ENCODE results near the gene IRF5.
"Not testable (repeated sequence)": the region's sequence is repeated elsewhere in the genome, so short reads cannot be mapped to it uniquely, and the experiment has no call there.

The IRF5 gene

DNA sequence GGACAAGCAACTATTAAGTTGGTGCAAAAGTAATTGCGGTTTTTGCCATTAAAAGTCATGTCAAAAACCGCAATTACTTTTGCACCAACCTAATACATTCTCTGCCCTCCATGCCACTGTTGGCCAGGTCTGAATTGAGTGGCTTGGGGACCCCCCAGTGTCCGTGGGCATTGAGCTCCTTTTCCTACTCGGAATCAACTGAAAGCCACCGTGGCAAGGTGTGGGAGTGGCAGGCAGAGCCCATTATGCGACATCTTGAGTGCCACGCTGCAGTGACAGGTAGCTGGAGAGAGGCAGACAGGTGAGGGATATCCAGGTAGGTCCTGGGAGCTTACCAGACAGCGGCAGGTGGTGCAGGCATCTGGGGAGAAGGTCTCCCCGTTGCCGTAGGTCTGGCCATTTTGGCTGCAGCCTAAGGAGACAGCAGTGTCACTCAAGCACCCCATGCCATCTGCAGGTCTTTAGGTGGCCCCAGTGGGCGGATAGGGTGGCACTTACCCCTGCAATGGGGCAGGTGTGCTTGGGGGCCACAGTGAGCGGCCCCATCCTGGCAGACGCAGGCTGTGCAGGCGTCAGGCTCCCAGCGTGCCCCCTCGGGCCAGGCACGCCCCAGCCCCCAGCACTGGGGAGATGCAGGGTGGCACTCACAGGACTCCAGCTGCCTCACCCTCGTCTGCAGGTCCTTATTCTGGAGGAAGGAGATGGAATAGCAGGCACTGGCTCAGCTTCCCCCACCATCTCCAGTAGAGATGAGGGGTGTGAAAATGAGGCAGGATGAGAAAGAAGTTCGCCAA is 30.8 kb upstream of the IRF5 start:
- no peak for DNase-seq (ENCODE audit: low read depth)

DNA sequence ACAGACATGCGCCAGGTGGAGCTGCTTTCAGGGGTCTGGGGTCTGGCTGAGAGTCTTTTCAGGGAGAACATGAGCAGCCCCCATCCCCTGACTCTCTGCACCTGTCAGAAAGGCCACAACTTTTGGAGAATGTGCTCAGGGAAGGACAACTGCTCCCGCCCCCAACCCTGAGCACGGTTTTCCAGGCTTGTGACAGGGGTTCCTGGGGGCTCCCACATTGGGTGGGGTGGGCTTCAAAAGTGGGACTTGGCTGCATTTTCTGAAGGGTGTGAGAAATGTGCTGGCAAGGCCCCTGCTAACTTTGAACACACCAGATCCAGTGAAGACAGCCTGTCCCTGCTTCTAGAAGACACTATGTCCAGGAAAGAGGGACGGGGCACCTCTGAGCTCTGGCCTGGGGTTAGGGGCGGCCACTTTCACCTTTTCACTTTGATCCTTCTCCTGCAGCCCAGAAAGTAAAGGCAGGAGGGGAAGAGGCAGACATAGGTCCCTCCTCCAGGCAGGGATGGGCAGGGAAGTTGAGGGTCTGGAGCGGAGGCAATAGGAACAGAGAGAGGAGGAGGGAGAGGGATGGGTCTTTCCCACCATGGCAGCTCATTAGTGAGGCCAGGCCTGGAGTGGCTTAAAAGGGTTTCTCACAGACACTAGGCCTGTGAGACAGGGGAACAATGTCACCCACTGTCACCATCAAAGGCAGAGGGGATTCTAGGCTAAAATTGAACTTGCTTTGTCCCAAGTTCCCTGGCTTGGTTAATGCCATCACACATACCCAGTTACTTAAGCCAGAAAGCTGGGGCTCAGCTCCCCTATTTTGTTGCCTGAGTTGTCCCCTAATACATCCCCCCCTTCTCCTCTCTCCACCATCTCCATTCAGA is 28.7 kb upstream of the IRF5 start:
- no peak for DNase-seq (ENCODE audit: low read depth)

DNA sequence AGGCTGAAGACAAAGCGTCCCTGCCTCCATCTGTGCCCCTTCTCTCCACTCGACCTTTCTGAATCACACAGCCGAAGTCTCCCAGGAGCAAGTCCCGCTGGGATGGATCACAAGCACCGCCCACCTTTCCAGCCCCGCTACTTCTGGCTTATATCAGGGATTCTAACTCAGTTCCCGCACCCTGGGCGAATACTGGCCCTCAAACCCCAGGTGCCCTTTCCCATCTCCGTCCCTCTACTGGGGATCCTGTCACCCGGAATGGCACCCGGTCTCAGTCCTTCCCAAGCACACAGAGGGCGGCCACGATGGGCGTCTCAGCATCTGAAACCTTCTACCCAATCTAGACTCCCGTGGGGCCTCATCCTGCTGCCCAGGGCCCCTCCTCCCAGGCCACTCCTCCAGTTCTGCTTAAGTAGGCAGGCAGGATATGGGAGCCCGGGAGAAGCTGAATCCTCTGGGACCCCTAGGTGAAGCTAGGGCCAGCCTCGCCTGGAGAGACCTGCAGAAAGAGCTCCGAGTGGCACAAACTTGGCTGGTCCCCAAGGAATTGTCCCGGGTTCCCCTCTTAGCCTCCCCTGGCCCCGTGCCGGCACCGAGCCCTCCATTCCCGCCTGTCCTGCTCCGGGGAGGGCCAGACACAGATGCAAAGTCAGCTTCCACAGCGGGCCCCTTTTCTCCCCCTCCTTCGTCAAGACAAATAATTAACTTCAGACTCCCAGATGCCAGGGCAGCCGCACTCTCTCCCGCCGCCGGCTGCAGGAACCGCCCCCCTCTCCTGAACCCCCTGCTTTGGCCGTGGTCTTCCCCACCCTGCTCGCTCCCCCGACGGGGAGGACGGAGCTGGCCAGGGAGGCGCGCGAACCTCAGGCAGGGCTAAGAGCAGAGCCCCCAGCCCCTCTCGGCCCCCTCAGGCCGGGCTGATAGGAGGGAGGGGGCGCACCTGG is 27.8 kb upstream of the IRF5 start:
- peak; percentile 16 for DNase-seq (ENCODE audit: low read depth)

DNA sequence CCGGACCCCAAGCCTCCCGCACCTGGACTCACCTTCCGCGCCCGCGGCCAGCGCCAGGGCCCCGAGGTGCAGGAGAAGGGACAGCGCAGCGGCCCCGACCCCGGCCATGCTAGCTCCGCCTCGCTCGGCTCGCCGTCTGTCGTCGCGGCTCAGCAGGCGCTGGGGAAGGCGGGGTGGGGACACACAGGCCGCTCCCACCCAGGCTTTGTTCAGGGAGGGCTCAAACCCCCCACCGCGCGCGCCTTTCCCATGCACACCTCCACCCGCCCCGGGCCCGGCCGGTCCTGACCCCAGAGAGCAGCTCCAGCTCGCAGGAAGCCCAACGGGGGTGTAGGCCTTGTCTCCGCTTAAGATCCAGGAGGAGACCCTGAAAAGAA is 27.2 kb upstream of the IRF5 start, which contains the start of gene KCP:
Gene KCP, minus strand, starts transcription at position 141 of the 377 bp plus-strand sequence. Its CDS starts 33 bp downstream, at position 108.
- DNase-seq (ENCODE audit: low read depth), result no peak

DNA sequence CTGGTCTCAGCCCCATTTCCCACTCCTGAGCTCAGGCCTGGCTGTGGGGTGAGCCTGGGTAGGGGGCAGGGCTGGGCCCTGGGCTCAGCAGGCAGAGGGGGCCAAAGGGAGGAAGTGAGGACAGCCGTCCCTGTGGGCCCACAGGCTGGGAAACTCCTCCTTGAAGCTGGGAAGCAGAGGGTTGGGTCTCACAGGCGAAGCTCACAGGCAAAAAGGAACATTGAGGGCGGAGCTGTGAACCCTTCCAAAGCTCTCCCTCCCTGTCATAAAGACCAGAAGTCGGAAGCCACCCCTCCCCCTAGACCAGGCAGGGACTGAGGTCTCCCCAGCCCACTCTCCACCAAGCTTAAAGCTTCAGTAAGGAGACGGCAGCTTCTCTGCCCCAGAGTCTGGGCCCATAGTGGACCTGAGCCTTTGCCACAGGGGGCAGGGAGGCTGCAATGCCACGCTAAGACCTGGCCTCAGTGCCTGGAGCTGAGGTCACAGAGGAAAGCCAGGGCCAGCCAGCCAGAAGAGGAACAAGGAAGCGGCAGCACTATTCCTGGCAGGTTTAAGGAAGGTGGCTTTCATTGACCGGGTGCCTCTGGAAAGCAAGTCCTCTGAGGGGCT is 26.2 kb upstream of the IRF5 start:
- DNase-seq (ENCODE audit: low read depth), result no peak

DNA sequence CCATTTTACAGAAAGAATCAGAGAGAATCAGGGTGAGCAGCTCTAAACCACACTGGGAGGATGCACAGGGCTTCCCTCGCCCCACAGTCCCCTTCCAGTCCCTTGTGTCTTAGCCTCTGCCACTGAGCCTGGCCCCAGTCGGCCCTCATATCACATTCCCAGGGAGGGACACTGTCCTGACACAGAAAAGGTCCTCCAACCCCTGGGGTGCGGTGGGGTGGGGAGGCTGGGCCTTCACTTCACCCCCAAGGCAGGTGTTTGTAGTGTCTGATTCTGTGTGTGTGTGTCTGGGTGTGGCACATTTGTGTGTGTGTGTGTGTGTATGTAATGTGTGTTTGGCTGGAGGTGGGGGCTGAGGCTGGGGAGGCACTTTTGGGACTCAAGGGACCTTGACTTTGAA is 25.4 kb upstream of the IRF5 start:
- DNase-seq (ENCODE audit: low read depth), result no peak

DNA sequence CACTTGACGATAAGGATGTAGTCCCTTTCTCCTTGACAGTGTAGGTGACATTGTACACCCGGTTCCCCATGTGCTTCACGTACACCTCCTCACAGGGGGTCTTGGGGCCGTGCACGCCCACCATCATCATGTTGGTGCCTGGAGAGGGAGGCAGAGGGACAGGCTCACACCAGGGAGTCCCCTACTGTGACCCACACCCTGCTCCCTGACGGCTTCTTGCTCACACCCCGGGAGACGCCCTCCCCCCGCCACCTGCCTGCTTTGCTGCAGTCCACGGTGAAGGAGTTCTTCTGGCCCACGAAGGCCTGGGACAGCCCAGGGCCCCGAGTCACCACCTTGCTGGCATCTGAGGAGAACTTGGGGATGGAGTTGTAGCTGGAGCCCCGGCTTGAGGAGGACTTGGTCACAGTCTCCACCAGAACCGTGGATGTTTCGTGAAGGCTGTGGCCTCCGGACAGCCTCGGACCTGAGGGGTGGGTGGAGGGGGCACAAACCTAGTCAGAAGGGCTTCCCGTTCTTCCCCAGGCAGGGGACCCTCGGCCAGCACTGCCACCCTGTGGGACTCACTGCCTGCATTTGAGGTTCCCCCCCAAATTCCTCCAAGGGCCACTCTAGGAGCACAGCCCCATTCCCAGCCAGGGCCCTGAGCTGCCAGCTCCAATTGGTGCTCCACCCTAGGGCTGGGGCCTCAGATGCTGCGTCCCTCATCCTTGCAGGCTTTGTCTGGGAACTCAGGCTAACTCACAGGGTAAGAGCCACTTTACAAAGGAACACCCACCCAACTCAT is 24.8 kb upstream of the IRF5 start:
- not testable (repeated sequence) for DNase-seq (ENCODE audit: low read depth)

DNA sequence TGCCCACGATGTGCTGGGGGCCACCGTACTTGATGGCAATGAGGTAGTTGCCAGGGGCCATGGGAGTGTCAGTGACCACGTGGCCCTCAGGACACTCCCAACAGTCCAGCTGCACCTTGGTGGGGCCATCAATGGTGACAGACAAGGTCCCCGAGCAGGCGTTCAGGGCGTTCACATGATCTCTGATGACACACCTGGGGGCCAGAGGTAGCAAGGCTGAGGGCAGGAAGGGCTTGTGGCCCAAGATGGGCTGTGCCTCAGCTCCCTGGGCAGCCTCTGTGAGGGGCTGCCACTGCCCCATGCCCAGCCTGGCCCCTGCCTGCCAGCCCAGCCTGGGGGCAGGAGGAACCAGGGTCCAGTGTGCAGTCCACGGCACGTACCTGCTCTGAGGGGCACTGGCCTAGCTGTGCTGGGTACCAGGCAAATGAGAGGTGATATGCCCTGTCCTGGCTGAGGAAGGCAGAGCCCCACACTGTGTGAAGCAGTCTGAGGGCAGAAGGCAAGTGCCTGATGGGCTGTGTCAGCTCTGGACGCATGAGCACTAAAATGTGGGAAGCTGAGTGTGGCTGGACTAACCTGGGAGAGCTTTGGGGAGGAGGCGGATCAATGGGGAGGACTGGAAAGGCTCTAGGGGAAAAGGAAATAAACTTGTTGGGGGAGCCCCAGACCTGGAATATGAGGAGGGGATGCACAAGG is 23.7 kb upstream of the IRF5 start:
- DNase-seq (ENCODE audit: low read depth), result no peak

DNA sequence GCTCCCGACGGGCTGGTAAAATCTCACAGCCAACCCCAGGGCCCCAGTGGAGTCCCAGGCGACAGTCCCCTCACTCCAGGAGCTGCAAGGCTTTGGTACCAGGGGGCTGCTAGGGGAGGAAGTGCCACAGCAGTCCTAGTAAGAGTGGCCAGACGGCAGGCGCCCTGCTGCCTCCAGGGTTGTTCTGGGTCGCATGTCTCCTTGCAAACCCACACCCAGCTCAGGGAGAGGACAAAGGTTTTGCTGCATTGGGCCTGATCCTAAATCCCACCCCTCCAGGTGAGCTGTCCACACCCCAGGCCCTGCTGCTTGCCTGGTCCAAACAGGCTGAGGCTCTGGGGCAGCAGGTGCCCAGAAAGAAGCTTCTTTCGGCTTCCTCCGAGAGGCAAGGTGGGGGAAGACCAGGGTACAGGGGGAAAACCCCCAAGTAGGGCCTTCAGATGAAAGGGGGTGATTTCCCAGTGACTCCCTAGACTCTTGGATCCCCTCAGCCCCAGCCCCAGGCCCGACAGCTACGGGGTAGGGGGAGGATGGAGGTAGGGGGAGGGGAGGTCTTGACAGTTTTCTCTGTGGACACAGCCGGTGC is 23.1 kb upstream of the IRF5 start:
- no peak for DNase-seq (ENCODE audit: low read depth)

DNA sequence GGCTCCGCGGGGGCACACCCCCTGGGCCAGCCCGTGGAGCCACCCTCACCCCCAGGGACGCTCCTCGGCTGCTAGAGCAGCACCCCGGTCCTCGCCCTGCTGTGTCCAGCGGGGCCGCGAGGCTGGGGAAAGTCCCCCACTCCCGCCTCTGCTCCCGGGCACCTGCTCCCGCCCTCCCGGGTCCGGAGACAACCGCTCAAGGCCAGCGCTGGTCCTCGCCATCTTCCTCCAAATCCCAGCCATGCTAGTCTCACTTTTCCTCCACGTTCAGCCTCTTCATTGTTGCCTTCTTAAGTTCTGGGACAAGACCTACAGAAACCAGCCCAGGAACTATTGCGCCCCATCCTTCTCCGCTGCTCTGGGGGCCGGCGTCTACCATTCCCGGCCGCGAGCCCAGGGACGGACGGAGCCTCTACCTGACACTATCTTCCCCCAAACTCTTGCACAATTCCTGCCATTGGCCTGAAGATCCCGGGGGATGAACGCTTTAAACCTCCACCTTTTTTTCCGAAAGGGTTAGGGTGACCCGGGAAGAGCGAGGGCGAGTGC is 22.4 kb upstream of the IRF5 start:
- no peak for DNase-seq (ENCODE audit: low read depth)

DNA sequence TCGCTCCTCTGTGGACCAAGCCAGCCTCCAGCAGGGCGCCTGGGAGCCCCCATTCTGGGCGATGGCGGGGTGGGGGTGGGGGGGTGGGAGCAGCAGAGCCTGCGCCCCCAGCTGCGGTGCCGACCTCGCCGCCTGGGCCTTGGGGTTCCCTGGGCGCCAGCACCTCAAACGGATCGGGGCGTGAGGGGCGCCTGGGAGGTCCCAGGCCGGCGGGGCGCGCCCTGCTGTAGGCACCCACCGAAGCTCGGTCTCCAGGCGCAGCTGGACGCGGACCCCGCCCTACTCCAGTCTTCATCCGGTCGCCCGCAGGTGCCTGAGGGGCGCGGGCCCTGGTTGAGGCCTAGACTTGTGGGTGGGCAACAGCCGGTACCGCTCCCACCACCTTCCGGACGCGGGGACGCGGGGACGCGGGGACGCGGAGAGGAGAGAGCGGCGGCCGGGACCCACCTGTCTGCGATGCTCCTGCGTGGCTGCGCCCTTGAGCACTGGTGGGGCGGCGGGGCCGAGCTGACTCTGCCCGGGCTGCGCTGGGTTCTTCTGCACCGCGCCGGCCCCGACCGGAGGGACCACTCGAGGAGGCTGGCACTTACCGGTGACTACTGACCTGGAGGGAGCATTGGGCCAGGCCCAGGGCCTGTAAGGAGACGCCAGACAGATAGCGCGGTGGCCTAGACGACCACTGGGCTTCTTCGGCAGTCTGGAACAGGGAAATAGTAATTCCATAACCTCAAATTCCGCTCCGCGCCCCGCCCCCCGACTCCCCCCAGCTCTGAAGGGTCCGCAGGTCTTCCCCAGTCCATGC is 21.7 kb upstream of the IRF5 start:
- DNase-seq (ENCODE audit: low read depth), result no peak

DNA sequence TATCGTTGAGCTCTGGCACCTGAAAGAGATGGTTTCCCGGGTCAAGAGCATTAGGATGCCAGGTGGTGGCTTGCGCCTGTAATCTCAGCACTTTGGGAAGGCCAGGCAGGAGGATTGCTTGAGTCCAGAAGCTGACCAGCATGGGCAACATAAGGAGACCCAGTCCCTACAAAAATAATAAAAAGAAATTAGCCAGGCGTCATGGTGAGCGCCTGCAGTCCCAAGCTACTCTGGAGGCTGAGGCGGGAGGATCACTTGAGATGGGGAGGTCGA is 21.1 kb upstream of the IRF5 start:
- no peak for DNase-seq (ENCODE audit: low read depth)

DNA sequence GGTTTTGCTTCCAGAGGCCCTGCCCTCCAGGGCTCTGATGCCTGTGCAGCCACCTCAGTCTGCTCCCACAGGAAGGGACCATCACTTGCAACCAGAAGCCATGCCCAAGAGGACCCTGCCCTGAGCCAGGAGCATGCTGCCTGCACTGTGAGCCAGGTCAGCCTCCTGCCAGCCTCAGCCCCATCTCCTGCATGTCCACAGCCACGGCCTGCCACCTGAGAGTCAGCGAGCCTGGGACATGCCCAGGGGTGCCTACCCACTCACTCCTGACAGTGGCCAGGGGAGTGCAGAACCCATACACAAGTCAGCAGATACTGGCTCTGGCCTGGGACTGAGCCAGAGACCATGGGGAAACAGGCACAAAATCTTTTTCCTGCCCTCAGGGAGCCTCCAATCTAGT is 20.6 kb upstream of the IRF5 start:
- DNase-seq (ENCODE audit: low read depth), result no peak

DNA sequence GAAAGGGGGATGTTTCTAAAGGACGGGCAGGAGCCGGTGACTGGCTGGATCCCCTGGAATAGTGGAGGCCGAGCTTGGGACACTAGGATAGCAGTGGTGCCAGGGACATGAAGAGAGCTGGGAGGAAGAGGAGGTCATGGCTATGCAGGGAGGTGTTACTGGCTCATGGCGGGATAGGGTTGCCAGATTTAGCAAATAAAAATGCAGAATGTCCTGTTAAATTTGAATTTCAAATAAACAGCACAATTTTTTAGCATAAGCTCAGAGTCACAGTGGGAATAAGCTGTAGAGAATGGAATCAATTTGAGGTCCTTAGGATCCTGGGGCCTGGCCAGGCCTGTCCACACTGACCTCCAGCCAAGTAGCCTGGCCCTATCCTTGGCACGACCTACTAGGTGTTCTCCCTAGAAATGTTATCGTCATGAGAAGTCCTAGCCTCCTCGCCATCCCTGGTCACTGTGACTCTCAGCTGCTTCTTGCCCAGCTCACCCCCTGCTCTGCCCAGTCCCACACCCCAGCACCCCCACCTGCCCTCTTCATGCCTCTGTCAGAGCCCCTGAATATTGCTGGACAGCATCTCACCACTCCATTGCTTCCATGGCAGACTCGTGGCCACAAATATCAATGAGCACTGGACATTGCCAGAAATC is 19.6 kb upstream of the IRF5 start:
- DNase-seq (ENCODE audit: low read depth), result no peak

DNA sequence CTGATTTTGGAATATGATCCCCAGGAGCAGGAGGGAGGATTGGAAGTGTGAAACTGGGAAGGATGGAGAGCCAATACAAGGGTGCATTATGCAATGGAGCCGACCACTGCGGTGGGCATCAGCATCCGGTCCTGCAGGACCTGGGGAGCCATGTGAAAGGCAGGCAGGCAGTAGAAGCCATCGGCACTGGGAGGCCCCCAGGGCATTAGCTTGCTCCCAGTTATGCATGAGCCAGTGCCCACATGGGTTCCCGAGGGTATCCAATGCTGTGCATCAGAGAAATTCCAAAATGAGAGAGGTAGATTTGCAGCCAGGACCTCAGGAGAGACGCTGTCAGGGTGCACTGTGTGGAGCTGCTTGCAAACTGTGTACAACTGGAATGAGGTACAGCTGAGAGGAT is 18.5 kb upstream of the IRF5 start:
- no peak for DNase-seq (ENCODE audit: low read depth)

DNA sequence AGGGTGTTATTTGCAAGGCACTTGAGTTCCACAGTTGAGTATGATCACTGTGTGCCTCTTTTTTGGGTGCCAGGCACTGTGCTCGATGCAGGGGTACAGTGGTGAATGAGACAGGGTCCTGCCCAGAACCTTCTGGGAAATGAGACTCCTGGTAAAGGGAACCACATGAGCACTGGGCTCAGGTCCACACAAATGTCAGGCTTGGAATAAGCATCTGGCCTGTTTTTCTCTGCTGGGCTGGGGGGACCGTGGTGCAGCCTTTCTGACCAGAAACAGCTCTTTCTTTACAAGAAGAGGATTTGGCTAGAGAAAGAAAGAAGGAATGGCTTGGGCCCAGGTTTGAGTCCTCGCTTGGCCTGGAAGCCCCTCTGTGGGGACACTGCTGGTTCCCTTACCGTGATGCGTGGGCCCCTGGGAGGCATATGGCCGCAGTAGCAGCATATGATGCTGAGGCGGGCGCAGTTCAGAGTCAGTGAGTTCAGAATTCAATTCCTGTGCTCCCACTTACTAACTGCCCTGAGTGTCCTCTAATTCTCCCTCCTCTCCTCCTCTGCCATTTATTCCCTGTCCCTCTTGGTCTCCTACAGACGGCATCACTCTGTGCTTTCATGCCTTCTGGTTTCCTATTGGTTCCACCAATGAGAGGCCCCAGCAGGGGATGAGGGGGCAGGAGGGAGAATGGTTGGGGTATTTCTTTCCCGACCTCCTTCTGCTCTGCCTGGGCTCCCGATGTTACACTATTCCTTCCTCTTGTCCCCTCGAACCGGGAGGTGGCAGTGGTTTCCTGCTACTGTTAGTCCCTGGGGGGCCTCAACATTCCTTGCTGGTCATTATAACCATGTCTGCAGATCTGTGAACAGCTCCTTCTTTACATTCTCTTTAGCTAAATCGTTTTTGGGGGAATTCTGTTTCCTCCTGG is 17.6 kb upstream of the IRF5 start:
- DNase-seq (ENCODE audit: low read depth), result no peak

DNA sequence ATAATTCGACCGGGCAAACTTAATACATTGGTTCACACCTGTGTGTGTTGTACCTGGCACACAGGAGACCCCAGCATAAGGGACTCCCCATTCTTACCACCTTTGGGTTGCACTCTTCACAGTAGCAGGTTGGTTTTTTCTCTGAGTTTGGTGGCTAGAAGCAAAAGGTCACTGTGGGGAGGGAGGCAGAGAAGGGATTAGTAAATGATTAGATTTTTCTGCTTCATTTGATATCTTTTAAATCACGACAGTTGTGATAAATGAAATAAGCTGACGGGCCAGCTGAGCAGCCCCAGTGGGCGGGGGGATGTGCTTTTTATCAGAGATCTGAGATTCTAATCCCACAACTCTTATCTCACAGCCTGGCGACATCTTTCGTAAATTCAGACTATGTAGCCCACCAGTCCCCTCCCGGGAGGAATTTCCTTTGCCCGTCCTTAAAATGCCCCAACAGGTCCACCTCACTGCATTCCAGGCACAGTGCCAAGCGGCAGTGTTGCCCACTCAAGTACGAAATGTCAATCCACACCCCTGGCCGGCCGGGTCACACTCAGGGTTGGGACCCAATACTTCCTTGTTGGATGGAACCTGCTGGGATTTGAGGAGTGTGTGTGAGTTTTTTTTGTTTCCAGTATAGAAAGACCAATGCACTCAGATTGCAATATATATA is 16.7 kb upstream of the IRF5 start:
- no peak for DNase-seq (ENCODE audit: low read depth)
